Gastroesophageal sphincter (tissue), 4 donors: Measurements from ENCODE around the gene IRF3. TPM values are rescaled to one million over a fixed set of nuclear protein-coding genes. Genes with fewer than 3 reads are reported as not detected.
A peak's percentile ranks its signal among the peaks of the same experiment; 100 is the strongest.

Experiments
- ATAC-seq: fragments of 150-250 bp; one replicate; pipeline ENCODE4 v1.9.1; 2016; ENCODE audit warnings: mild to moderate bottlenecking, moderate library complexity
- H3K27ac ChIP-seq, 4 donors: fragments of 200-600 bp; sonication (generic) in 3 of 4; 1 replicate in 3 of 4; 2 replicates in 1 of 4; pipeline ENCODE4 v1.5.1; 2016 to 2019
- H3K27me3 ChIP-seq: fragments of 200-600 bp; sonication (generic); one replicate; pipeline ENCODE4 v1.5.1; 2019
- H3K36me3 ChIP-seq, 2 donors: fragments of 200-600 bp; sonication (generic); one replicate each; pipeline ENCODE4 v1.5.1; 2019; ENCODE audit warnings: control low read depth in 1 of 2
- H3K4me1 ChIP-seq, 3 donors: fragments of 200-600 bp; sonication (generic); 1 replicate in 2 of 3; 2 replicates in 1 of 3; pipeline ENCODE4 v1.5.1; 2016 to 2019; ENCODE audit warnings: control low read depth in 2 of 3
- H3K4me3 ChIP-seq, 2 donors: fragments of 200-600 bp; sonication (generic); one replicate each; pipeline ENCODE4 v1.5.1; 2019; ENCODE audit warnings: mild to moderate bottlenecking in 1 of 2, moderate library complexity in 1 of 2
- H3K9me3 ChIP-seq, 3 donors: fragments of 200-600 bp; sonication (generic); one replicate each; pipeline ENCODE4 v1.5.1; 2017 to 2019; ENCODE audit warnings: control low read depth in 2 of 3
- EP300 ChIP-seq: sonication (generic); formaldehyde crosslinking; IDR thresholded peaks from one replicate; pipeline ENCODE4 v1.6.1; 2017; ENCODE audit warnings: antibody characterized with exemption, mild to moderate bottlenecking
- POLR2A ChIP-seq, 2 donors: fragments of 450-650 bp; IDR thresholded peaks; one replicate each; pipeline ENCODE4 v1.6.1; 2017; ENCODE audit warnings: antibody characterized with exemption in 2 of 2, mild to moderate bottlenecking in 2 of 2, moderate library complexity in 1 of 2
- POLR2AphosphoS5 ChIP-seq: sonication (generic); formaldehyde crosslinking; IDR thresholded peaks from one replicate; pipeline ENCODE4 v1.6.1; 2017; ENCODE audit warnings: antibody characterized with exemption
- WGBS, 2 donors: methylation state at CpG; one replicate each; pipeline ENCODE4 v1.1.5; 2018; ENCODE audit warnings: low coverage in 1 of 2; 5-methylcytosine and 5-hydroxymethylcytosine counted together
- total RNA-seq, 4 donors: library from RNA; depleted of rRNA; stranded (reverse); fragments of >200 nt; gene quantifications; one replicate each; pipeline ENCODE4 v1.1.0, GENCODE V29; 2016
- TF ChIP-seq, protein P1 (sequence below), 4 experiments: fragments of 200-600 bp in 2 of 4; fragments of 450-650 bp in 2 of 4; sonication (generic) in 1 of 4; IDR thresholded peaks; one replicate each; pipeline ENCODE4 v1.5.1; 2017 to 2019; ENCODE audit warnings: antibody characterized with exemption in 4 of 4, mild to moderate bottlenecking in 2 of 4, moderate library complexity in 2 of 4

The IRF3 gene
- total RNA-seq, 4 donors from 2014 or later, result 29.2 to 68.6 (median 39.9) TPM

DNA sequence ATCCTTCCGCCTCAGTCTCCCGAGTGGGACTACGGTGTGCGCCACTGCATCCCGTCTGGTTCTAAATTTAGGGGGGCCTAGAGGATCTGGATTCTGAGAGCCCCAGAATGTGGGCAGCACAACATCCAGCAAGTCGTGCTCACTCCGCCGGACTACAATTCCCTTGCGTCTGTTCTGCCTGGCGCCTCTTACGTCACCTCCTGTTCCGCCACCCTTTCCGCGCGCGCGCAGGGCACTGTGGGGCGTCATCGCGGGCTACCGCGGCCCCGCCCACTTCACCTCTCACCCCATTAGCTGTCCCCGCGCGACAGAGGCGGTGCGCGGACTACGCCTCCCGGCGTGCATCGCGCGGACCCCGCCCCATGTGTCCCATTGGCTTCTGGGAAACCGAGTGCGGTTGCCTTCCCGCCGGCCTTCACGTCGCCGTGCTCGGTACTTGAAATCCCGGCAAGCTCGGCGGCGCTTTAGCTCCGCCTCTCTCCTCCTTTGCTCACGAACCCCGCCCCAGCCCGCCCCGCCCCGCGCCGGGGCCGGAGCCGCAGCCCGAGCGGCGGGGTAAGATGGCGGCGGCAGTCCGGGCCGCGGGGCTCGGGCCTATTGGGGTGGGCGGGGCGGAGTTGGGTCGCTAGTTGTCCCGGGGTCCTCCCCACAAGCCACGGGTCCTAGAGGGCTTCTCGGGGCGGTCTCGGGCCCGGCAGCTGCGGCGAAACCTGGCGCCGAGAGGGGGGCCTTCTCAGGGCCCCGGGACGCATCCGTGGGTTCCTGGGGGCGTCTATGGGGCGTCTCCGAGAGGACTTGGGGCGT, 23.8 kb downstream of the IRF3 start, which contains the start of gene SCAF1:
TSS of gene SCAF1 (plus strand) at position 522 of the 804 bp plus-strand sequence. CDS start 2,818 bp downstream, outside the sequence.
- peak; percentile 84 to 94 for TF ChIP-seq POLR2A (IDR thresholded peaks at IDR 0.05)
- peak; percentile 98 for TF ChIP-seq POLR2AphosphoS5
- TF ChIP-seq EP300, result no peak
- TF ChIP-seq, protein P1, sequence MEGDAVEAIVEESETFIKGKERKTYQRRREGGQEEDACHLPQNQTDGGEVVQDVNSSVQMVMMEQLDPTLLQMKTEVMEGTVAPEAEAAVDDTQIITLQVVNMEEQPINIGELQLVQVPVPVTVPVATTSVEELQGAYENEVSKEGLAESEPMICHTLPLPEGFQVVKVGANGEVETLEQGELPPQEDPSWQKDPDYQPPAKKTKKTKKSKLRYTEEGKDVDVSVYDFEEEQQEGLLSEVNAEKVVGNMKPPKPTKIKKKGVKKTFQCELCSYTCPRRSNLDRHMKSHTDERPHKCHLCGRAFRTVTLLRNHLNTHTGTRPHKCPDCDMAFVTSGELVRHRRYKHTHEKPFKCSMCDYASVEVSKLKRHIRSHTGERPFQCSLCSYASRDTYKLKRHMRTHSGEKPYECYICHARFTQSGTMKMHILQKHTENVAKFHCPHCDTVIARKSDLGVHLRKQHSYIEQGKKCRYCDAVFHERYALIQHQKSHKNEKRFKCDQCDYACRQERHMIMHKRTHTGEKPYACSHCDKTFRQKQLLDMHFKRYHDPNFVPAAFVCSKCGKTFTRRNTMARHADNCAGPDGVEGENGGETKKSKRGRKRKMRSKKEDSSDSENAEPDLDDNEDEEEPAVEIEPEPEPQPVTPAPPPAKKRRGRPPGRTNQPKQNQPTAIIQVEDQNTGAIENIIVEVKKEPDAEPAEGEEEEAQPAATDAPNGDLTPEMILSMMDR (IDR thresholded peaks at IDR 0.05), result no peak
- H3K27me3 ChIP-seq, result no peaks in the 10 kb centered on the region
- ATAC-seq, result peak; percentile 69
- H3K36me3 ChIP-seq, result peaks cover 0 to 22% of the 10 kb centered on the region in 2 donors
- no peaks in the 10 kb centered on the region for H3K9me3 ChIP-seq
- H3K4me1 ChIP-seq, result peaks cover 0 to 81% (median 34%) of the 10 kb centered on the region in 3 donors
- 1 to 13% methylated on average over 3 to 29 of the region's 87 CpGs for WGBS, 2 donors
- peak within 1 kb of the TSS; percentile 70 to 76 for H3K4me3 ChIP-seq
- peak within 1 kb of the TSS; percentile 99 to 100 (median 100) for H3K27ac ChIP-seq

DNA sequence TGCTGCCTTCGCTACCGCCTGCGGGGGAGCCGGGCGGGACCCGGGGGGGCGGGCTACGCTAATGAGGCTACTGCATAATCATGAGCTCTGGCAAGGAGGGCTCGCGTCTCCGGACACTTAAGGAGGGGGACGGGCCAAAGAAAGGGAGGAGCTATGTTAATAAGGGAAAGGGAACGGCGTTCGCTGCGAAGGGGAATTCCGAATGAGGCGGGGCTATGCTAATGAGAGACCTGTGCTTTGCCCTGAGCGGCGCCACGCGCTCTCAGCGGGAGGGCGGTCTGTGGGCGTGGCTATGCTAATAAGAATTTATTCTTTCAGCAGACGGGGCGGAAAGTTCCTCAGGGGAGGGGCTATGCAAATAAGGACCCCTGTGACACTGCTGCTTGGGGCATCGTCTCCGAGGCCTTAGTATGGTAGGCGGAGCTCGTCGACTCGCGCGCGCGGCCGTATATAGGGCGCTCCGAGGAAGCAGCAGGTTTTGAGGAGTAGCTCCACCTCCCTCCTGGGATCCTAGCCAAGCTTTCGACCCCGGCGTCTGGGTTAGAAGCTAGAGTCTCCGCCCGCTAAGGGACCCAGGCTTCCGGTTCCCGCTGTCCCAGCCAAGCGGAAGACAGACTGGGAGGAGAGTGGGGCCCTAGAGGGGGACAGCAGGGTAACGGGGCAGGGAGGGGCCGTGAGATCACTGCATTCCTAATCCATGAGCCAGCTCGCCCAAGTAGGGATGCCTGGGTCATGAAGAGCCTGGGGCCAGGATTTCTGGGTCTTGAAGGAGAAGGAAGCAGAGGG, 25.4 kb downstream of the IRF3 start, which contains the start of gene RRAS:
TSS of gene RRAS (minus strand) at position 31 of the 786 bp plus-strand sequence. CDS start 45 bp downstream, outside the sequence.
- peaks cover 0 to 82% (median 31%) of the 10 kb centered on the region in 3 donors for H3K4me1 ChIP-seq
- ATAC-seq, result peak; percentile 78
- TF ChIP-seq EP300 (no peak), POLR2A (IDR thresholded peaks at IDR 0.05) (peak; percentile 90 to 91), POLR2AphosphoS5 (peak; percentile 98)
- TF ChIP-seq, protein P1 (IDR thresholded peaks at IDR 0.05), result no peak
- peak within 1 kb of the TSS; percentile 99 to 100 (median 100) for H3K27ac ChIP-seq
- peaks cover 0 to 22% of the 10 kb centered on the region in 2 donors for H3K36me3 ChIP-seq
- H3K4me3 ChIP-seq, result peak within 1 kb of the TSS; percentile 76 to 91
- 0% methylated on average over 10 to 14 of the region's 51 CpGs for WGBS, 2 donors
- no peaks in the 10 kb centered on the region for H3K27me3 ChIP-seq
- H3K9me3 ChIP-seq, result no peaks in the 10 kb centered on the region

DNA sequence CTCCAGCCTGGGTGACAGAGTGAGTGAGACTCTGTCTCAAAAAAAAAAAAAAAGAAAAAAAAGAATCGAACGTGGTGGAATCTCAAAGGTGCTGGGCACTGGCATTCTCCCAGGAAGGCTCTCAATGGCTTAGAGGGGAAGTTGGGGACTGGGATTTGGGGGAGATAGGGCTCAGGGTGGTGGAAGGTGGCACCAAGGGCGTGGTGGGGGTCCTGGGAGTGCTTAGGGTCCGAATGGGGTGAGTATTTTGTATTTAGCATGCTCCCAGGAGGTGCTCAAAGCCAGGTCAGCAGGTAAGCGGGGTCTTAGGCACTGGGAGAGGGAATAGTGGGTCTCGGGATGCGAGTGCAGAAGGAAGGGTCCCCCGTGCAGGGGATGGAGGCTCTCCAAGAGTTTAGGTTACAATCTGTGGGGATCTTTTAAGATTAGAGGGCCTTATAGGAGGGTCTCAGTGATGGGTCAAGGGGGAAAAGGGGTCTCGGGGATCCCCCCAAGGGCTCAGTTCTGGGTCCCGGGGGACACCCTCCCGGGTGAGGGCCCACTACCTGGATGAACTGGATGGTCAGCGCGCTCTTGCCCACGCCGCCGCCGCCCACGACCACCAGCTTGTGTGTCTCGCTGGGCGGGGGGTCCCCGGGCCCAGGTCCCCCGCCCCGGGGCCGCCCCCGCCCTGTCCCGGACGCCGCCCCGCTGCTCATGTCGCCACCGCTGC, 26.1 kb downstream of the IRF3 start:
- no peaks in the 10 kb centered on the region for H3K9me3 ChIP-seq
- TF ChIP-seq EP300 (no peak), POLR2A (IDR thresholded peaks at IDR 0.05) (peak; percentile 74 to 85), POLR2AphosphoS5 (no peak)
- TF ChIP-seq, protein P1 (IDR thresholded peaks at IDR 0.05), result no peak
- H3K36me3 ChIP-seq, result peaks cover 0 to 23% of the 10 kb centered on the region in 2 donors
- WGBS, 2 donors, result 2 to 3% methylated on average over 6 to 11 of the region's 31 CpGs
- ATAC-seq, result no peak
- peak overlapping the region; percentile 76 to 91 for H3K4me3 ChIP-seq
- peaks cover 0 to 77% (median 25%) of the 10 kb centered on the region in 3 donors for H3K4me1 ChIP-seq
- peak overlapping the region; percentile 95 to 100 (median 100) for H3K27ac ChIP-seq
- H3K27me3 ChIP-seq, result no peaks in the 10 kb centered on the region

DNA sequence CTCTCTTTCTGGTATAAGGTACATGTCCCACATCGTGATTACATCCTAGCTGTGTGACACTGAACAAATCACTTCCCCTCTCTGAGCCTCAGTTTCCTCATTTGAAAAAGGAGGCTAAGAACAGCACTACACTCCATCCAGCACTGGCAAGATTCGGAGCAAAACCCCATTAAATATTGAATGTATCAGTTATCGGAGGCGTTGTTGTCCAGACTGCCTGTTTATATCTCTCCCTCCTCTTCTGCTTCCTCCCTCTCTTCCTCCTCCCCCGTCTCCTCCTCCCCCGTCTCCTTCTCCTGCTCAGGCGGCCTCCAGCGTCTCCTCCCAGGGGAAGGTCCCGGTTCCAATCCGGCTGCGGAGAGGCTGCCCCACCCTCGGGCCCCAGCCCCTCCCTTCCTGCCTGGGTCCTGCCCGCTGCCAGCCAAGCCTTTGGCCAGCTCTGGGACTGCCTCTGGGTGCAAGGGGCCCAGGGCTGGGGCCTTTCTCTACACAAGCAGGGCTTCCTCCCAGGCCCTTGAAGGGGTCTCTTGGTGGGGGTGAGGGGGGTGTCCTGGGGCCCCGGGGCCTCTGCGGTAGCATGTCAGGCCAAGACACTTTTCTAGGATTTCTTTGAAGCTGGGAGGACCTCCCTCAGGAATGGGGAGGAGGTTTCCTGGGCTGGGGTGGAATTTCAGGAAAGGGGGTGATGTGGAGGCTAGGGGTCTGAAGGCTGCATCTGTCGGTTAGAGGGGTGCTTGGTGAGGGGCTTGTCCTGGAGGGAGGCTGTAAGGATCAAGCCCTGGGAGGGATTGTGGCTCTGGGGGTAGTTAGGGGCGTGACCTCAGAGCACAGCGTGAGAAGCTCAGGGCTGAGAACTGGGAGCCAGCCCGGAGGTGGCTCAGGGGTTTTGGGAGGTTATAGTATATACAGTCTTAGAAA, 27.6 kb downstream of the IRF3 start:
- H3K4me1 ChIP-seq, result peaks cover 0 to 62% (median 14%) of the 10 kb centered on the region in 3 donors
- H3K9me3 ChIP-seq, result no peaks in the 10 kb centered on the region
- no peak for TF ChIP-seq EP300
- TF ChIP-seq POLR2AphosphoS5, result peak; percentile 51
- no peaks in the 10 kb centered on the region for H3K27me3 ChIP-seq
- H3K36me3 ChIP-seq, result peaks cover 0 to 23% of the 10 kb centered on the region in 2 donors
- peak overlapping the region; percentile 76 to 91 for H3K4me3 ChIP-seq
- peak overlapping the region; percentile 95 to 100 (median 100) for H3K27ac ChIP-seq
- WGBS, 2 donors, result 5 to 8% methylated on average over 8 to 11 of the region's 19 CpGs
- peak; percentile 17 for ATAC-seq
